ENCODE results near the gene GAGE1. TPM values are rescaled to one million over a fixed set of nuclear protein-coding genes. Genes with fewer than 3 reads are reported as not detected.

Gene GAGE1
- total RNA-seq, 2 donors from 2014 or later: 9.8 TPM; not detected in 1

GRCh38 chrX:49610718-49611310 is 12.0 kb downstream of the GAGE1 start:
- 30% methylated on average over 7 of the region's 7 CpGs for WGBS

GRCh38 chrX:49618574-49618973 is 19.8 kb downstream of the GAGE1 start:
- intact Hi-C loops (cut with DNase I): no loop called here
- Histone ChIP-seq H3K4me1 (replicated peaks) (no peaks in the 10 kb centered on the region), H3K27me3 (replicated peaks; ENCODE audit: insufficient read depth) (no peaks in the 10 kb centered on the region), H3K27ac (no peak overlapping the region), H3K4me3 (no peak overlapping the region), H3K36me3 (no peaks in the 10 kb centered on the region), H3K9me3 (no peaks in the 10 kb centered on the region)
- WGBS: 98% methylated on average over 2 of the region's 2 CpGs
- no peak for DNase-seq (ENCODE audit: low spot score)
- TF ChIP-seq POLR2A (IDR thresholded peaks at IDR 0.05) (no peak), CTCF (IDR thresholded peaks at IDR 0.05) (no peak), POLR2AphosphoS5 (IDR thresholded peaks at IDR 0.05) (no peak)

More at GRCh38 chrX:49610718-49611310, 12.0 kb downstream of the GAGE1 start:
- no peak overlapping the region for H3K4me3 ChIP-seq
- intact Hi-C loops (cut with DNase I): no loop called here
- H3K27me3 ChIP-seq (replicated peaks; ENCODE audit: insufficient read depth): no peaks in the 10 kb centered on the region
- no peak for DNase-seq (ENCODE audit: low spot score)
- H3K36me3 ChIP-seq: no peaks in the 10 kb centered on the region
- H3K4me1 ChIP-seq (replicated peaks): no peaks in the 10 kb centered on the region
- H3K27ac ChIP-seq: no peak overlapping the region
- H3K9me3 ChIP-seq: no peaks in the 10 kb centered on the region
- TF ChIP-seq CTCF (IDR thresholded peaks at IDR 0.05): no peak
- TF ChIP-seq POLR2A (IDR thresholded peaks at IDR 0.05): no peak
- TF ChIP-seq POLR2AphosphoS5 (IDR thresholded peaks at IDR 0.05): no peak

- TF ChIP-seq POLR2A (IDR thresholded peaks at IDR 0.05) (no peak), POLR2AphosphoS5 (IDR thresholded peaks at IDR 0.05) (no peak)
- H3K27ac ChIP-seq: no peak overlapping the region
- no peak overlapping the region for H3K4me3 ChIP-seq
- no peak for DNase-seq (ENCODE audit: low spot score)
- no peaks in the 10 kb centered on the region for H3K27me3 ChIP-seq (replicated peaks; ENCODE audit: insufficient read depth)
- intact Hi-C loops (cut with DNase I): no loop called here
- WGBS: 87% methylated on average over 32 of the region's 33 CpGs
- no peaks in the 10 kb centered on the region for H3K9me3 ChIP-seq
- H3K36me3 ChIP-seq: no peaks in the 10 kb centered on the region
- H3K4me1 ChIP-seq (replicated peaks): no peaks in the 10 kb centered on the region
Measured at GRCh38 chrX:49627086-49627777, 28.4 kb downstream of the GAGE1 start.

- Histone ChIP-seq H3K27ac (no peak overlapping the region), H3K9me3 (no peaks in the 10 kb centered on the region), H3K4me1 (replicated peaks) (no peaks in the 10 kb centered on the region), H3K4me3 (no peak overlapping the region), H3K27me3 (replicated peaks; ENCODE audit: insufficient read depth) (no peaks in the 10 kb centered on the region), H3K36me3 (no peaks in the 10 kb centered on the region)
- no peak for DNase-seq (ENCODE audit: low spot score)
- WGBS: no CpG with 5 or more reads among the region's 8 CpGs
- intact Hi-C loops (cut with DNase I): no loop called here
- TF ChIP-seq POLR2AphosphoS5 (IDR thresholded peaks at IDR 0.05) (no peak), CTCF (IDR thresholded peaks at IDR 0.05) (no peak), POLR2A (IDR thresholded peaks at IDR 0.05) (no peak)
Measured at GRCh38 chrX:49644991-49645637, 46.3 kb downstream of the GAGE1 start.

- intact Hi-C loops (cut with DNase I): no loop called here
- no peaks in the 10 kb centered on the region for H3K27me3 ChIP-seq (replicated peaks; ENCODE audit: insufficient read depth)
- no peaks in the 10 kb centered on the region for H3K9me3 ChIP-seq
- no peak overlapping the region for H3K27ac ChIP-seq
- H3K36me3 ChIP-seq: no peaks in the 10 kb centered on the region
- DNase-seq (ENCODE audit: low spot score): no peak
- TF ChIP-seq POLR2AphosphoS5 (IDR thresholded peaks at IDR 0.05): no peak
- no peak overlapping the region for H3K4me3 ChIP-seq
- no peaks in the 10 kb centered on the region for H3K4me1 ChIP-seq (replicated peaks)
- 78% methylated on average over 3 of the region's 3 CpGs for WGBS
Measured at GRCh38 chrX:49656533-49656932, 57.7 kb downstream of the GAGE1 start.

Other genes starting within 250 kb of the GAGE1 start
- gene GAGE12C, start 66.8 kb upstream of the GAGE1 start, total RNA-seq: not detected
- not detected for gene GAGE12D, start 57.3 kb upstream of the GAGE1 start, total RNA-seq
- not detected for gene GAGE12E, start 47.7 kb upstream of the GAGE1 start, total RNA-seq
- 1 to 10 TPM in 1 of 2 donors, not detected in 1; 2.3 TPM for gene GAGE12F, start 38.2 kb upstream of the GAGE1 start, total RNA-seq
- gene GAGE12G, start 28.6 kb upstream of the GAGE1 start, total RNA-seq: not detected
- not detected for gene GAGE12H, start 19.1 kb upstream of the GAGE1 start, total RNA-seq
- not detected for gene GAGE2A, start 9.5 kb upstream of the GAGE1 start, total RNA-seq
- gene PAGE1, start 97.0 kb downstream of the GAGE1 start, total RNA-seq: 1 to 10 TPM in 1 of 2 donors, not detected in 1; 8.9 TPM
- 10 to 100 TPM; 26.5 to 31.5 TPM for gene PAGE4, start 230.3 kb downstream of the GAGE1 start, total RNA-seq